Cardiac muscle cell (in vitro differentiated cells and primary cell): ENCODE data around the gene GNAL. TPM values are rescaled to one million over a fixed set of nuclear protein-coding genes. Genes with fewer than 3 reads are reported as not detected.

Experiments
- DNase-seq, 2 donors: peaks; one replicate each; pipeline versions ENCODE4 v3.0.0 to v3.0.0-alpha.2; 2010 to 2017; ENCODE audit warnings: low read depth in 1 of 2, low spot score in 1 of 2
- H3K27ac ChIP-seq: fragments of 200-600 bp; sonication (generic); 2 replicates; pipeline ENCODE4 v1.5.1; 2016
- H3K27me3 ChIP-seq: fragments of 200-600 bp; sonication (generic); 2 replicates; pipeline ENCODE4 v1.6.0; 2016; ENCODE audit warnings: control low read depth
- H3K36me3 ChIP-seq: fragments of 200-600 bp; sonication (generic); 2 replicates; pipeline ENCODE4 v1.5.1; 2016; ENCODE audit warnings: control low read depth
- H3K4me1 ChIP-seq: fragments of 200-600 bp; sonication (generic); 2 replicates; pipeline ENCODE4 v1.8.1; 2017; ENCODE audit warnings: low read depth, mild to moderate bottlenecking, mixed run types
- H3K4me3 ChIP-seq: fragments of 200-600 bp; sonication (generic); 2 replicates; pipeline ENCODE4 v1.5.1; 2016; ENCODE audit warnings: mild to moderate bottlenecking
- H3K9me3 ChIP-seq: fragments of 200-600 bp; sonication (generic); 2 replicates; pipeline ENCODE4 v1.5.1; 2017; ENCODE audit warnings: low read depth, mild to moderate bottlenecking, control low read depth
- CTCF ChIP-seq: IDR thresholded peaks from 2 replicates; pipeline ENCODE4 v1.5.1; 2012; ENCODE audit warnings: low read depth, mild to moderate bottlenecking, low read length
- polyA plus RNA-seq: library from polyadenylated mRNA; unstranded; fragments of >200 nt; fragmentation: Nextera tagmentation; extraction: Ambion mirVana; gene quantifications from 2 replicates; pipeline ENCODE4 v1.2.1, GENCODE V29; 2016
- total RNA-seq: library from RNA; depleted of rRNA; stranded (reverse); fragments of >200 nt; gene quantifications from 2 replicates; pipeline ENCODE4 v1.2.3, GENCODE V29; 2016

Gene GNAL
- total and polyA plus RNA-seq, 2 experiments from 2014 or later, result 10.4 to 10.6 TPM

GRCh38 chr18:11823545-11823944, 134.5 kb downstream of the GNAL start:
- Histone ChIP-seq H3K27me3 (no peaks in the 10 kb centered on the region), H3K4me1 (no peaks in the 10 kb centered on the region), H3K36me3 (no peaks in the 10 kb centered on the region), H3K4me3 (no peak overlapping the region), H3K27ac (no peak overlapping the region), H3K9me3 (no peaks in the 10 kb centered on the region)
- TF ChIP-seq CTCF, result no peak
- no peak for DNase-seq

GRCh38 chr18:11826836-11827235, 137.8 kb downstream of the GNAL start:
- DNase-seq, result no peak
- H3K27ac ChIP-seq, result no peak overlapping the region
- no peaks in the 10 kb centered on the region for H3K9me3 ChIP-seq
- no peaks in the 10 kb centered on the region for H3K27me3 ChIP-seq
- TF ChIP-seq CTCF, result no peak
- no peak overlapping the region for H3K4me3 ChIP-seq
- no peaks in the 10 kb centered on the region for H3K36me3 ChIP-seq
- H3K4me1 ChIP-seq, result no peaks in the 10 kb centered on the region

- Histone ChIP-seq H3K9me3 (no peaks in the 10 kb centered on the region), H3K27ac (no peak overlapping the region), H3K4me1 (no peaks in the 10 kb centered on the region), H3K36me3 (no peaks in the 10 kb centered on the region), H3K4me3 (no peak overlapping the region), H3K27me3 (no peaks in the 10 kb centered on the region)
- DNase-seq, result no peak
- TF ChIP-seq CTCF, result no peak
Observed at GRCh38 chr18:11828786-11829432, 139.8 kb downstream of the GNAL start.

- no peak for DNase-seq
- Histone ChIP-seq H3K9me3 (no peaks in the 10 kb centered on the region), H3K27me3 (no peaks in the 10 kb centered on the region), H3K36me3 (no peaks in the 10 kb centered on the region), H3K4me3 (no peak overlapping the region), H3K27ac (no peak overlapping the region), H3K4me1 (peaks cover 3% of the 10 kb centered on the region)
- TF ChIP-seq CTCF, result no peak
Observed at GRCh38 chr18:11830585-11830984, 141.5 kb downstream of the GNAL start.

- DNase-seq, result no peak
- no peak overlapping the region for H3K27ac ChIP-seq
Observed at GRCh38 chr18:11831921-11832320, 142.9 kb downstream of the GNAL start.

More at GRCh38 chr18:11831921-11832320, 142.9 kb downstream of the GNAL start:
- Histone ChIP-seq H3K4me1 (peaks cover 3% of the 10 kb centered on the region), H3K4me3 (no peak overlapping the region), H3K9me3 (no peaks in the 10 kb centered on the region), H3K36me3 (no peaks in the 10 kb centered on the region), H3K27me3 (no peaks in the 10 kb centered on the region)
- no peak for TF ChIP-seq CTCF
